Fibroblast of upper back skin (primary cell): ENCODE data around the gene TRIOBP.
A peak's percentile ranks its signal among the peaks of the same experiment; 100 is the strongest.

Experiments
- DNase-seq: peaks from one replicate; pipeline ENCODE4 v3.0.0-alpha.2; 2013

Gene TRIOBP

DNA sequence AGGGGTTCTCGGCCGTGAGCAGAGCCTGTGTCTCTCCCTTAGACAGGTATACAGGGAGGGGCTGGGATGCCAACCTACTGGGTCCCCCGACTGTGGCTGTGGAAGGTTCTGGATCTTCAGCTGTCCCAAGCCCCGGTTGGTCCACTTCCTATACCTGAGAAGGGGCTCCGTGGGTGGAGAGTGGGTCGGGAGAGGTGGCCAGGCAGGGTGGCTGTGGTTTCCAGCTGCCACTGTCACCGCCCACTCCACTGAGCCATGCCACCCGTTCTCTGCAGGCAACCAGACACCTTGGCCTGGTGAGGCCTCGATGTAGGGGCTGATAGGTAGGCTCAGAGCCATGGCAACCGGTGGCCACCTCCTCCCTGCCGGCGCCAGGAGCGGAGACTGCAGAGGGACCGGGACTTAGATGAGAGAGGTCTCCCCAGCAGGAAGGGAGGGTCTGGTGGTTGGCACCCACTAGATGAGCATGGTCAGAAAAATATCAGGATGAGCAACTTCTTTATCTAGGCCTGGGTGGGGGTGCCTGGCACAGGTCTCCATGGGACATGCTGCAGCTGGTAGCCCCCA, 53.8 kb downstream of the TRIOBP start:
- no peak for DNase-seq

- DNase-seq = no peak
Measured at GRCh38 chr22:37751449-37752188, 54.8 kb downstream of the TRIOBP start.

- peak; percentile 91 for DNase-seq
Measured at GRCh38 chr22:37752189-37753087, 55.6 kb downstream of the TRIOBP start.

DNA sequence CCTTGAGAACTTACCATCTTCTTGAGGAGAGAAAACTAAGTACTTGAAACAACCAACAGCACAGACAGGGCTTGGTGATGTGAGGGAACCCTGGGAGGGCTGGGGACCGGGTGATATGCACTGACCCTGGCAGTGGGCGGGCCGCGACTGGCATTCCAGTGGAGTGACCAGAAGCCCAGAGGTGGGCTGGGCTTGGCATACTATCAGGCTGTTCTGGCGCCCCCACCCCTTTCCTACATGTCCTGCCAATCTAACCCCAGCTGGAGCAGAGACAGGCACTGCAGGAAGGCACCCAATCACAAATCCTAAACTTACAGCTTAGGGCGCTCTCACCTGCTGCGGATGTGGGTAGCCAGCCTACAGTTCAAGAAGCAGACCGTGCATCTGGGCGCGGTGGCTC, 56.9 kb downstream of the TRIOBP start:
- no peak for DNase-seq

- DNase-seq = no peak
Measured at GRCh38 chr22:37757663-37758062, 60.8 kb downstream of the TRIOBP start.

DNA sequence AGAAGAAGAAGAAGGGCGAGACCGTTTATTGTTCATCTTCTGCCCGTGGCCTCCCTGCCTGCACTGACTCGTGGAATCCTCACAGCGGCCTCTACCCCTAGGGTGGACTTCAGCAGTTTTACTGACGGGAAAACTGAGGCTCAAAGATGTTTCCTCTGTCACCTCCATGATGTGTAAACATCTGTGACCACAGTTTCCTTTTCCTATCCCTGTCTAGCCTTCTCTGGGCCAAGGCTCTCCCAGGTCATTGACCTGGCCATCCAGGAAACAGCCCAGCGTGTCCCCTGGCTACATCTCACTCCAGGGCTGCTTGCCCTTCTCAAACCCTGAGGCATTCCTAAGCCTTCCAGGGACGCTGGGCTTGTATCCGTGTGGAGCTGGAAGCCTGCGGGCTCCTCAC, 61.8 kb downstream of the TRIOBP start:
- no peak for DNase-seq

GRCh38 chr22:37759281-37759680, 62.4 kb downstream of the TRIOBP start:
- no peak for DNase-seq

- no peak for DNase-seq
Measured at GRCh38 chr22:37760152-37760551, 63.3 kb downstream of the TRIOBP start.

DNA sequence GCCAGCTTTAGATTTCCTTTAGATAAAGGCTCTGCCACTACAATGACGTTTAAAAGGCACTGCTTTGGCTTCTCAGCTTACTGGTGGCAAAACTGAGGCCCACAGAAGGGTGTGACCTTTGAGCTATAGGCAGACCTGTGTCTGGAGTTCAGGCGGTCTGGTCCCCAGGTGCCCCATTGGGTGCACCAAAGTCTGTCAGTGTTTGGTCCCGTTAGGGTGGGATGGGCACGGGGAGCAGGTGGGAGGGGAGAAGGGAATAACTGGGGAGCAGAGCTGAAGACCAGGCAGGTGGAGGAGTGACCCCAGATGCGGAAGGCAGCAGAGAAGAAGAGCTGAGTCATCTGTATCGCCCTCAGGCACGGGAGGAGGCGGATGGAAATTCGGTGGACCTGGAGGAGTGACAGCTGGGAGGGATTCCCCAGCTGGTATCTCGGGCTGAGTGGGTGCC, 65.6 kb downstream of the TRIOBP start:
- DNase-seq = no peak

DNA sequence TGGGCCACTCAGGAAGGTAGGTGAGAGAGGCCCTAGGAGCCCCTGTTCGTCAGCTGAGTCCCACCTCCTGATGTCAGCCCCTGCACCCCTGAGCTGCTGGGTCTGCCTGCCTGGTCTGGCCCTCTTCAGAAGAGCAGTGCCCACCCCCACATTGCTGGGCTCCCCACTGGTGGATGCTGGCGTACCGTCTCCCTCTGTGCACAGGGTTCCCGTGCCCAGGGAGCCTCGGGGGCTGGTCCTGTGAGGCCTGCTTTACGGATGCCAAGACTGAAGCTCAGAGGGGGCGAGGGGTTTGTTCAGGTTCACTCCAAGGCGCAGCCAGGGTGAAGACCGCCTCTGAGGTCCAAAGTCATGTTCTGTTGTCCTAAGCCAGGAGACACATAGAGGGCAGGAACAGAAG, 66.2 kb downstream of the TRIOBP start:
- DNase-seq = no peak

DNA sequence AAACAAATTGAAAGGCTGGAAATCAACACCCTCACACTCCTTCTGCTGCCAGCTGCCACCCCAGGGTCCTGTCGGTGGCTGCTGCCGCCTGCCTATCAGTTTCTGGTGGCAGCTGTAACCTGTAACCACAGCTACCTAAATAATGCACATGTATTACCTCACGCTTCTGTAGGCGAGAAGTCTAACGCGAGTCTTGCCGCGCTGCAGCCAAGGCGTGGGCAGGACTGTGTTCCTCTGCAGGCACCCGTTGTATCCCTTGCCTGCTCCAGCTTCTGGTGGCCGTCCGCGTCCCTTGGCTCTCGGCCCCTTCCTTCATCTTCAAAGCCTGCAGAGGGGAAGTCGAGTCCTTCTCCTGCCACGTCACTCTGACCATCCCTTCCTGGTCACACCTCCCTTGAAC, 66.8 kb downstream of the TRIOBP start:
- no peak for DNase-seq

DNA sequence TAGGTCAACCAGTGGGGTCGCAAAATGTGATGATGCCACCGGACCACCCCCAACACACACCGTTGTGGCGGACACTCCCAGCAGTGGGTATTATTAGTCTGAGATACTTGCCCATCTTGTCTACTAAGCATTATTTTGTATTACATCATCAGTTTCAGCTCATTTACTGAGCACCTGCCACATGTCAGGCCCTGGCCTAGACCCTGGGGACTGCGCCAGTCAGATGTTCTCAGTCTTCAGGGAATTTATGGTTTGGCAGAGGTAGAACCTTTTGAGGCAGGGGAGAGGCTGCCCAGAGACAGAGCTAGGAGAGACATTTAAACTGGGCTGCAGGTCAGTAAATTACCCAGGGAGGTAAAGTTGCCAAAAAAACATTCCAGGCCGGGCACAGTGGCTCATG, 67.8 kb downstream of the TRIOBP start:
- DNase-seq = no peak

DNA sequence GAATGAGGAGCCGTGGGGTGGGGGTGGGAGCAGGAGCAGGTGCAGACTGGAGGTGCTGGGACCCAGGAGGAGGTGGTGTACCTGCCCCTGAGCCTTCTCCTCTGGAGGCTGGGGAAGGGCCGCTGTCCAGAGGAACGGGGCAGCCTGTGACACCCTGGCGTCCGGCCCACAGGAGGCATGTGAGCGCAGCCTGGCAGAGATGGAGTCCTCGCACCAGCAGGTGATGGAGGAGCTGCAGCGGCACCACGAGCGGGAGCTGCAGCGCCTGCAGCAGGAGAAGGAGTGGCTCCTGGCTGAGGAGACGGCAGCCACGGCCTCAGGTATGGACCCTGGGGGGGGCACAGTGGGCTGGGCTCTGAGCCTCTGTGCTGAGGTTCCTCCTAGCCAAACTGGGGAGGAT, 68.7 kb downstream of the TRIOBP start:
- no peak for DNase-seq

DNA sequence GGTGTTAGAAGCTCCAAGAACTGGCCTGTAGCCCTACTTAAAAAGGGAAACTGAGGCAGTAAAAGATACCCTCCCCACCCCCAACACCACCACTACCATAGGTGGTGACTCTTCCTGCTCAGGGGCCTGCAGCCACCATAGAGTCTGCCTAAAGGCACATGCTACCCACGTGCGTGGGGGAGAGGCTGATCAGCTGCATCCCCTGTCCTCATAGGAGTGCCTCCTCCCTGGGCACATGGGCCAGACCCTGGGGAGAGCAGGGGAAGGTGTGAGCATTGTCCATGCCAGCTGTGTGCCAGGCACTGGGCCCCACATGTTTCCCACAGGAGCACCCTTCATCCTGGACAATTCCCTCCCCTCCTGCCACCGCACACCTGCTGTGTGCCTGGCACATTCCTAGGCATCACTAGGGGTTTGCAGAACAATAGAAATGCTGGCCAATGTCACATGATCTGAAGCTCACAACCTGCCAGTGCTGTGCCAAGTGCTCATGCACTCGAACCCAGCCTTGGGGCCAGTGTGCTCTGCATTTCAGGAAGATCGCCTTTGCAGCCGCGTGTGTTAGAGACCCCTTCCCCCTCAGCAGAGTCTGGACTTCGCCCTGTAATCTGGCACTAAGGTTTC, 69.2 kb downstream of the TRIOBP start:
- DNase-seq = no peak

DNA sequence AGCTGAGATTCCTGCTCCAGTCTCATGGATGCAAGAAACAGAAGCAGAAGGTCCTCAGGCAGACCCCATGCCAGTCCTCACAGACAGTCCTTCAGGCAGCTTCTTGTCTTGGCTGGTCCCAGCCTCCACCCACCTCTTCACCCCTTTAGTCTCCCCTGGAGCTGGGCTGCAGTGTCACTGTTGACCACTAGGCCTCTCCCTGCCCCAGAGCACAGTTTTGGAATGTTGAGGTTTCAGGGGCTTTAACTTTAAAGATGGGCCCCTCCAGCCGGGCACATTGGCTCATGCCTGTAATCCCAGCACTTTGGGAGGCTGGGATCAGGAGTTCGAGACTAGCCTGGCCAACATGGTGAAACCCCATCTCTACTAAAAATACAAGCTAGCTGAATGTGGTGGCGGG, 71.4 kb downstream of the TRIOBP start:
- DNase-seq = no peak

DNA sequence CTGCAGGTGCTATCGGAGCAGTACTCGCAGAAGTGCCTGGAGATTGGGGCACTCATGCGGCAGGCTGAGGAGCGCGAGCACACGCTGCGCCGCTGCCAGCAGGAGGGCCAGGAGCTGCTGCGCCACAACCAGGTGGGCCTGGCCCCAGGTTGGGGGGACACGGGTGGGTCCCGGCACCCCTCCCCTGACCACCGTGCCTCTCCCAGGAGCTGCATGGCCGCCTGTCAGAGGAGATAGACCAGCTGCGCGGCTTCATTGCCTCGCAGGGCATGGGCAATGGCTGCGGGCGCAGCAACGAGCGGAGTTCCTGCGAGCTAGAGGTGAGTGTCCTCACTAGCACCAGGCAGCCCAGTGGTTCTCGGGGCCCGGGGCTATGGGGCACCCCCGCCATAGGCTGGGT, 72.2 kb downstream of the TRIOBP start:
- DNase-seq = no peak

DNA sequence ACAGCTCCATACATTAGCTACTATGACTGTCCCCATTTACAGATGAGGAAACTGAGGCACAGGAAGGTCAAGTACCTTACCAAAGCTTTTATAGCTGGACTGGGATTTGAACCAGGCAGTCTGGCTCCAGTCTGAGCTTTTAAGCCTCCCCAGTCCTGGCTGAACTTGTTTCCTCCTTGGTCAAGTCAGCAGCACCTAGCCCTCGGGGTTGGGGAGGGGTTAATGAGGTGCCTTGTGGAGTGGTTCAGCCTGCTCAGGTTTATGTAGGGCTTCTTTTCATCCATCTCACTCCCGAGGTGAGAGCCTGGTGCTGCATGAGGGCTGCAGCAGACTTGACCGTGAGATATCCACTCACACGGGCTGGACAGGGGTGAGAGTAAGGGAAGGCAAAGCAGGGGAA, 74.2 kb downstream of the TRIOBP start:
- no peak for DNase-seq

GRCh38 chr22:37771702-37772427, 75.0 kb downstream of the TRIOBP start:
- DNase-seq = no peak

DNA sequence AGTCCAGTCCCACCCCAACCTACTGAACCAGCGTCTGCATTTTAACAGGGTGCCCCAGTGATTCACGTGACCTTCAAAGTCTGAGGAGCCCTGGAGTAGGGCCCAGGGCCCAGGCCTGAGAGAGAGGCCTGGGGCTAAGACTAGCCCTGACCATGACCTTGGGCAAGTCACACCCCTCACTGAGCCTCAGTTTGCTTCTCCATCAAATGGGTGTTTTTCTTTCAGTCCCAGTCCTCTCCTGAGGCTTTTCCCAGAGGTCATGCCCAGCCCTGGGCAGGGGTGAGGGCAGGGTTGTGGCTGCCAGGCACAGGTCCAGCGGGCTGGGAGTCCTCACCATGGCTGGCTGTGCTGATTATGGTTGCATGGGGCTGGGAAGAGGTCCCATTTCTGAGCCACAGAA, 77.9 kb downstream of the TRIOBP start:
- DNase-seq = no peak

DNA sequence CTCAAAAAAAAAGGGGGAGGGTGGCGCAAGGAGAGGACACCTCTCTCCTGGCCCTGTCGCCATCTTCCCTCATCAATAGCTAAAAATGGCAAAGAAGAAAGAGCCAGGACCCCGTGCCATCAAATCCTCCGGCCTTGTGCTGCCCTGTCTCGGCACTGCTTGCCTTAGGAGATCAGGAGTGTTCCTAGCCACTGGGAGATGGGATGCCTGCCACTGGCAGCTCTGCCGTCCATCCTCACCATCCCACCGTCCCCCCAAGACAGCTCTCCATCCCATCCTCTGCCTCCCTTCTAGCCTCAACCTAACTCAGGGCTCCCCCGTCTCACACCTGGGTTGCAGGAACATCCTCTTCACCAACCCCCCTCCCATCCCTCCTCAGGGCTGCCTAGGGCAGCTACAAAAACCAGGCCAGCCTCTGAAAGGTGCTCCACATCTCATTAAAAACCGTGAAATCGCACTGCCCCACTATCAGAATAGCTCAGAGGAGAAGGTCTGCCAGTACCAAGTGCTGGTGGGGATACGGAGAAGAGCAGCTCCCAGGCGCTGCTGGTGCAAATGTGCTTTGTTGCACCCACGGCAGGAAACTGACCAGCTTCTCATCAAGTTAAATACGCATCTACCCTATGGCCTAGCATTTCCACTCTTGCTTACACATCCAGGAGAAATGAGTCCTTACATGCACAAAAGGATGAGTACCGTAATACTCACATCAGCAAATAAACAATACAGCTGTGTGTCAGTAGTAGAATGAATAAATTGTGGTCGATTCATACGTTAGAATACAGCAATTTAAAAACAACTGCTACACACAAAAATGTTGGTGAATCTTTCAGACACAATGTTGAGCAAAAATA, 79.2 kb downstream of the TRIOBP start:
- peak; percentile 38 for DNase-seq

DNA sequence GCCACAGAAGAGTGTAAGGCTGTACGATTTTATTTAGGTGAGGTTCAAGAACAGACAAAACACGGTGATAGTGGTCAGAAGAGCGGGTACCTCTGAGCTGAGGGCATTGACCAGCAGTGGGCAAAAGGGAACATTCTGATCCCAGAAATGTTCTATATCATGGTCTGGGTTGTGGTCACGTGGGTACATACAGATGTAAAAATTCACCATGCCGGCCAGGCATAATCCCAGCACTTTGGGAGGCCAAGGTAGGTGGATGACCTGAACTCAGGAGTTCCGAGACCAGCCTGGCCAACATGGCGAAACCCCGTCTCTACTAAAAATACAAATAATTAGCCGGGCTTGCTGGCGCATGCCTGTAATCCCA, 79.8 kb downstream of the TRIOBP start:
- no peak for DNase-seq
